HG03558 (cell line): Measurements from ENCODE around the gene VOPP1.
"Not testable (repeated sequence)": the region's sequence is repeated elsewhere in the genome, so short reads cannot be mapped to it uniquely, and the experiment has no call there.

ENCODE experiments used
- ATAC-seq: cut with Tn5 transposase; IDR thresholded peaks from one replicate; pipeline ENCODE4 v1.9.1; 2021; ENCODE audit warnings: moderate number of reproducible peaks; ENCODE audit not compliant: unreplicated experiment; ENCODE audit errors: extremely low read depth

The VOPP1 gene

DNA sequence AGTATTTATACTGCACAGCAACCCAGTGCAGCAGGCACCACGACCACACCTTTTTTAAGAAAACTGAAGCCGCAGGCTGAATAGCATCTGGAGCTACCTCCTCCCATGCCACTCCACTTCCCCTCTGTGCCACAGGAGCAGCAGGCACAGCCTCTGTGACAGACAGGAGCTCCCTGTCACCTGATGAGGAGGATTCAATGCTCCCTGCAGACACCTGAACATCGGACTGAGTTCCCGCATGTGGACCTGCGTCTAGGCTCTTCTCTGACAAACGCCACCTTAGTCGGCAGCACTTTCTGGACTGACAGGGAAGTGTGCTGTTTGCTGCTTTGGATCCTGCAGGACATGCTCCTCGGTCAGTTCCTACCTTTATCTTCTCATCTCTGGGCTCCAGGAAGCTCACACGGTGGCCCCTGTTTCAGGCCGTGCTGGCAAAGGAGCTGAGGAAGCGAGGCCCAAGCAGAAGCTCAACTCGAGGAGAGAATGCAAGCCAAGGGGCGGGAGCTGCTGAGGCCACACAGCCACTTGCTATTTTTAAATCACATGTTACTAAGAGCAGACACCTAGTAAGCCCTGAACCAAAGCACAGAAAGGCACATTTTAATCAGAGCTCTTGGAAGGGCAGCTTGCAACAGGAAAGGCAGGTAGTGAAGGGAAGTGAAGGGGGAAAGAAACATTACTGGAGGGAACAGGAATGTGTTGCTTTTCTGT lies 56.6 kb downstream of the VOPP1 start:
- ATAC-seq = peak; percentile 31

DNA sequence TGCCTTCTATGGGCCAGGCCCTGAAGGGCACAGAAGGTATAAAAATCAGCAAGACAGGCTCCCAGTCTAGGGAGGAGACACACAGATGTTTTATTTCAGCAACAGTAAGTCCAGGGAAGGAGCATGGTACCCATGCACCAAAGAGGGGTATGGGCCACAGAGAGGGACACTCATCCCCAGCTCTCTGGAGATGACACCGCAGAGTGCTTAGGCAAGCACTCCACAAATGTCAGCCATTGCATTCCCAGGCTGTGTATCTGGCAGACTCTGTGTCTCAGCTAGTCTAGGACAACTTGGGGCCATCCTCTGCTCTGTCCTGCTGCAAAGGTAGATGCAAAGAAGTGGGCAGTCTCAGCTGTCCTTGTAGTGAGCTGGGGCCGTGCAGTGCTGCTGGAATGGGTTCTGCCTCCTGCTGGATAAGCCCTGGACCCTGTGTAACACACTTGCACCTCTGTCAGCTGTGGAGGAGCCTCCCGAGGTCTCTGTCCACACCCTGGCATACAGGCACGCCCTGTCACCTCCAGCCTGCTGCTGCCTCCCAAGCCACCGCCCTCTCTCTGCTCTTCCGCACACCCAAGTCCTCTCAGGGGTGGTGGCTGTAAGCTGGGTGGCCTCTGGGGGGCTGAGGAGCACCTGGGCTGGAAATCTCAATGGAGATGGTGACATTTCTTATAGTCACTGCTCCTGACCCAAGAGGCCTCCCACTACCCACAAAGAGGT lies 57.6 kb downstream of the VOPP1 start:
- ATAC-seq = no peak

DNA sequence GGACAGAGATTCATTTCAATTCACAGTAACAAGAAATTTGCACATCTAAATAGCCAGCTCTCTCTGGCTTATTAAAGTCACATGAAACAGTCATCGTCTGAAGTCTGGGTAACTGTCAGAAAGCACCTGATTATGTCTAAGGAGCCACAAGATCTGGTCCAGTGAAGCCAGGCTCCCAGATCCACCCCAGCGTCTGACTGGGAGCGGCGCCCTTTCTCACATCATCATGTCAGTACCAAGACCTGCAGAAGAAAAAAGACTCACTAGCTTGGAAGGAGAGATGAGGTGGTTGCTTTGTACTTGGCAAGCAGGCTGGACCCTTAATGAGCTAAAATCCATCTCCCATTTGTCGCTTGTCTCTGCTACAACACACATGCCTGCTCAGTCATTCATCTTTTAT lies 58.4 kb downstream of the VOPP1 start:
- ATAC-seq = no peak

DNA sequence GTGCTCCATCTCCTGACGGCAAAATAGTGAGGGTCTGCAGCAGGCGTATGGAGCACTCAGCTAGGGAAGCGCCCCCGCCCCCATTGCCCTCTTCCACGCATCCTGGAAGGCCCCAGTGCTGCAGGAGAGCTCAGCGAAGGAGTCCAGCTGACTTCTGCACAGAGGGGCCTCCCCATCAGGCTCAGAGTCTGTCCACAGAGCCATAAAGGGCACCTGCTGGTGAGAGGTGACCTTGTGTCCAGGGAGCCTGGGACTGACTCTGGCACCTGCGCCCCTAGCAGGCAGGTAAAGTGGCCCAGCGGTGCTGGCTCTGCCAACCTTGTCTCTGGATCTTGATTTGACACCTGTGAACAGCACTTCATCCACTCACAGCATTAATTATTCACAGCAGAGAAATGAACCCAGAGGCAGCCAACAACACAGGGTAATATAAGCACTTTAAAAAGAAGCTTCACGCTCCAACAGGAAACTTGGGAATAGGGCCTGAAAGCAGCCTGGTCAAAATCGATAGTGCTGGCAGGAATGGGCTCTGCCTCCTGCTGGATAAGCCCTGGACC lies 59.6 kb downstream of the VOPP1 start:
- ATAC-seq = no peak

DNA sequence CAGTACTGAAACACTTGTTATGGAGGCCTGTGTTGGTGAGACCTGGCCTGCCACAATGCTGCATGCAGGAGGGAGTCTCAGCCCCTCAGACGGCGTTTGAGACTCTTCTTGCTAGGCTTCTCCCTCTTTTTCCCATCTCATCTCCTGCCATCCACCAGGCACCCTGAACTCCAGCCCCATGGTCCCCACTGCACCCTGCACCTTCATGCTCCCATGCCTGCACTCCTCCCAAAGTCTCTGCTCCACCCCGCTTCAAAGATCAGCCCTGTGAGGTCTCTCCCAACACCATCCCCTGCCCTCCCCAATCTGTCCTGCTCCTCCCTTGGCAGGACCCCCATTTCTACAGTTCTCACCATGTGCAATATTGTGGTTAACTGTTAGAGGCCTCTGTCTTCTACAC lies 61.7 kb downstream of the VOPP1 start:
- ATAC-seq = no peak

DNA sequence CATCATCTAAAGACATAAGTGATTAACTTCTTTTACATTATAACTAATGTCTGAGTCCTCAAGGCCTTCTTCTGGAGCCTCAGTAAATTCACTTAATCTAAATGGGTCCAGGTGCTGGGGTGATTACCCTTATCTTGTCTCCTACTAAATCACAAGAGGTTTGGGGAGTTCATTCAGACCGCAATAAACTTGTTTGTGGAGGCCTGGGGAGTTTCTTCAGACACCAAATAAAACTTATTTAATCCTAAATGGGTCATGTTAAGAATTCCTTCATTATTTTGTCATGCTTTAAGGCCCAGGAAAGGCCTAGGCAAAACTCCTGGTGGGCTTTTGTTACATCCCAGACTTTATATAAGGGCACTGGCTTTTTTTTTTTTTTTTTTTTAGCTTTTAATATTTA lies 62.1 kb downstream of the VOPP1 start:
- not testable (repeated sequence) for ATAC-seq

DNA sequence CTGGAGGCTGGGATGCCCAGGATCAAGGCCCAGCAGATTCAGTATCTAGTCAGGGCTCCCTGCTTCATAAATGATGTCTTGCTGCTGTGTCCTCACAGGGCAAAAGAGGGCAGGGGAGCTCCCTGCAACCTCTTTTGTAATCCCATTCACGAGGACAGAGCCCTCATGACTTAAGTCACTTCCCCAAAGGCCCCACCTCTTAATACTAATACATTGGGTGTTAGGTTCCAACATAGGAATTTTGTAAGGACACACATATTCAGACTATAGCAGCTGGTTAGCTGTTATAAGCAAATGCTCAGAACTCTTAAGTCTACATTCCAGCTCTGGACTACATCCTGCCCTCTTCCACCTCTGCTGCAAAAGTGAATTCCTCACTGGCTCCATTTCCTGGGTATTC lies 63.0 kb downstream of the VOPP1 start:
- ATAC-seq = no peak

DNA sequence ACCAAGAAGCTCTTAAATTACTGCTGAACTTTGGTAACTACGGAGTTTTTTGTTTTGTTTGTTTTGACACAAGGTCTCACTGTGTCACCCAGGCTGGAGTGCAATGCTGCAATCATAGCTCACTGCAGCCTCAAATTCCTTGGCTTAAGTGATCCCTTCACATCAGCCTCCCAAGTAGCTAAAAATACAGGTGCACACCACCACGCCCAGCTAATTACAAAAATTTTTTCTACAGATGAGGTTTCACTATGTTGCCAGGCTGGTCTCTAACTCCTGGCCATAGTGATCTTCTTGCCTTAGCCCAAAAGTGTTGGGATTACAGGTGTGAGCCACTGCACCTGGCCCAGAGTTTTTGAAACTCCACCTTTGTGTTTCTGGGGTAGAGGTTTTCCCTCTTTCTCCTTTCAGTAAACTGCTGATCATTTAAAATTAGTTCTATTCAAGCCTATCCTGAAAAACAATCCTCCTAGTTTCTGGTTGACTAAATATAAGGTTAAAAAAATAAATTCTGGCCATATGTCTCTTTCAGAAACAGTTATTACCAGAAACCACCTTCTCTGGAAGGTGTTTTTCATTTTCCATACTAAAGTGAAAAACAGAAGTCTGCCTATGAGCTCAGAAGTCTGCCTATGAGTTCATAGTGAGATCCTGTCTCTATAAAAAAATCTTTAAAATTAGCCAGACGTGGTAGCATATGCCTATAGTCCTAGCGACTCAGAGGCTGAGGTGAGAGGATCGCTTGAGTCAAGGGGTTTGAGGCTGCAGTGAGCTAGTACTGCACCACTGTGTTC lies 63.9 kb downstream of the VOPP1 start:
- ATAC-seq = peak; percentile 61

DNA sequence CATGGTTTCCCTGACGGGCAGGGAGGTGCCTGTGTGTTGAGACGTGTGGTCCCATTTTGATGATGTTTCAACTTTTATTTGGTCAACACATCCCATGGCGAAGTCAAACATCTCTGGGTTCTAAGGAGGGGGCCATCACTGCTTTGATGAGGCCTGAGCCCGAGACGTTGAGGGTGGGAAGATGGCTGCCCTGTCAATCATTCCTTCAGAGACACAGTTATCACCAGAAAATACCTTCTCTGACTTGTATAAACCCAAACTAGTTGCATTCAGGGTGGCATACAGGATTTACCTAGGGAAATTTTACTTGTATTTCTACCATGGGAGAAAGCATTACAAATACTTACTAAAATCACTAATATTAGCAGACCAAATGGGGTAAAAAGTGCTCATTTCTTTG lies 64.6 kb downstream of the VOPP1 start:
- ATAC-seq = no peak

DNA sequence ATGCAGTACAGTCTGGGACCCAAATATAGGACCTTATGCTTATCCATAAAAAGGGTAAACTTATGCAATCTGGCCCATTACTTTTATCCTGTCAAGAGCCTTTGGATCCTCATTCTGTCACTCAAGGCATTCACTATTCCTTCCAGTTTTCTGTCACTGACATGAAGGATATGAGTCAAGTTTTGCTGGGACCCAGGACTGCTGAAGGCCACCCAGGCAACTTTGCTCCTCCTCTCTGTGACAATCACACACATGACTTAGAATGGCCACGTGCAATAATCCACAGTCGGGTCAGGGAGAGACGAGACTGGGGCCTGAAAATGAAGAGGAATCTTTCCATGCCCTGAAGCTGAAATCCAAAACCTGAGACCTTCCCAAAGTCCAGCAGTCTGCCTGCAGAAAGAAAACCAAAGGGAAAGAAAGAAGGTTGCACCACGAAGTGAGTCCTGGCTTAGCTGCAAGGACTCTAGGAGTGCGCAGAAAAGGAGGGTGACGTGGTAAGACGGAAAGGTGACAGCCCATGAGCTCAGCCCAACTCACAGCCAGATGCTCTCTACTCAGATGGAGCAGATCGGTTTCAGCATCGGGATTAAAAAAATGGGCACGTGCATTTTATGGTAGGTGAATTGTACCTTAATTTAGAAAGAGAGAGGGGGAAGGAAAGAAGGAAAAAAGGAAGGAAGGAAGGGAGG lies 67.2 kb downstream of the VOPP1 start:
- no peak for ATAC-seq

DNA sequence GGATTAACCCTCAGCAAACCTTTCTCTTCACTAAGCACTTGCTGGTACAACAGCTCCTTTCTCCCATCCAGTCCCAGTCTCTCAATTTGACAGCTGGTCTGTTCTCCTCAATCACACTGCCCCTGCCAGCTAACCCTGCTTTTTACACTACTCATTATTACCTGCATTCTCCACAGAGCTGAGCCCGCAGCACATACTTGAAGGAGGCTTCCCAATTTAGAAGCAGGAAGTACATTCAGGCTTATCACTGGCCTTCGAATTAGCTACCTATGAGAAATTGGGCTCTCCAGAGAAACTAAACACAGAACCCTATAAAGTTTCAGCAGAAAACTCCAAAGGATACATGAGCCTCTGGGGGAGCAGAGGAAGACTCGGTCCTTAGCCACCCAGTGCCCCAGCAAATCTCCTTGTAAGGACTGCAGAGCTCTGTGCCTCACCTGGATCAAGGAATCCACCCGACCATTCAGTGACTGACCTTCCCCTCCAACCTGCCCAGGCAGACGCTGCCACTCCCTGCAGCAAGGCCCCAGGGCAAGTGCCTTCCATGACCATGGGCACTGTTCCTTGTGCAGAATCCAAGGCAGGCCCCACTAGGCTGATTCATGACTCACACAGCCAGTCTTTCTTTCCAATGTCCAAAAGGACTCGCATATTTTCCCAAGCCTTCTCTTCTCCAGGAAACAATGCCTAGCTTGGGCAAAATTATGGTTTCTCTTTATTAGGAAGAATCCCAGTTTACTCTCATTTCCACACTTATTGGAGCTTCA lies 68.0 kb downstream of the VOPP1 start:
- ATAC-seq = no peak

DNA sequence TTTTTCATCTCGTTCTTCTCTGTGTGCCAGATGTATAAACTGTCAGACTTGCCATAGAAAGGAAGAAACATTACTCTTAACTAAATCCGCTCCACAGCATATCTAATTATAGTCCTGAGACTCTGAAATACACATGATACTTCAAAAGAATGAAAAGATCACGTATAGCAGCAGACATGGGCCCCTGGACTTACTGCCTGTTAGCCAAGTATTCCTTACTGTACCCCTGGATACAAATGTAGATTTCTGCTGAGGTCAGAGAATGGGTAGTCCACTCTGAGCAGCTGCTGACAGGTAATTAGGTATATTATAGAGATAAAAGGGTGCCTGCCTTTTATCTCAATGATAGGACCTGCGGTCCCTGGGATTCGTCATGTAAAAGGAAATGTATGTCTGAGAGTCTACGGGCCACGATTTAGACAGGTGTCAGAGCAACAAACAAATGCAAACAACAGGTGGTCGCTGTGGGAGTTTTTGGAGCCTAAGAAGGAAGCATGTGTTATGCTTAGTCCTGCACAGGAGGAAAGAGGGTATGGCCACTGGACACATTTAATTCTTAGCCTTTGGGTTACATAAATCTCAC lies 69.4 kb downstream of the VOPP1 start:
- ATAC-seq = no peak

DNA sequence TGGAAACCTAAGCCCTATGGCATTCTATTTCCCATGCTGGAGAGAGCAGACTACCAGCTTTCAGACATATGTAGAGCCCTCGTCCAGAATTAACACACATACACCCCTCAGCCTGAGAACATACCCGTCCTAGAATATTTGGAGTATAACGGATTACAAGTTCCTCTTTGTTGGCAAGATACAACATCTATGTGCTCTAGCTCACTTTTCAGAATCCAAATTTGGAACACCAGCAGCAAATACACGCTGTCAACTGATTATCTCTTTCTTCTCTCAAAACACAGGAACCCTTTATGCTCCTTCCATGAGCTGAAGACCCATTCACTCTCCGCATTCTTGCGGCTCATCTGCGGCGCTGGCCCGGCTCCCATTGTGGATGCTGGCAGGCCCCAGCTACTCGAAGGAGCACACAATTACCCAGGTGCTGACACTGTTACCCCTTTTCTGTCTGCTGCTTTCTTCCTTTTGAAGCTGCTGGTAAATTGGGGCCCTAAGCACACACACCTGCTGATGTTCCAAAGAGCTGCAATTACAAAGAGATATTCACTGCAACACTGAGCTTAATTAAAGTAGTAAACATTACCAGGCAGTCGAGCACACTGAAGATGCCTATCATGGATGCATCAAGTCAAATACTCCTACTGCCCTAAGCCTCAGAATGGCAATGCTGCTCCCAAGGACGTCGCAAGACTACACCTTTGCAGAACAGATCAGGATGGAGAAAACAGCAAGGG lies 70.0 kb downstream of the VOPP1 start:
- no peak for ATAC-seq

DNA sequence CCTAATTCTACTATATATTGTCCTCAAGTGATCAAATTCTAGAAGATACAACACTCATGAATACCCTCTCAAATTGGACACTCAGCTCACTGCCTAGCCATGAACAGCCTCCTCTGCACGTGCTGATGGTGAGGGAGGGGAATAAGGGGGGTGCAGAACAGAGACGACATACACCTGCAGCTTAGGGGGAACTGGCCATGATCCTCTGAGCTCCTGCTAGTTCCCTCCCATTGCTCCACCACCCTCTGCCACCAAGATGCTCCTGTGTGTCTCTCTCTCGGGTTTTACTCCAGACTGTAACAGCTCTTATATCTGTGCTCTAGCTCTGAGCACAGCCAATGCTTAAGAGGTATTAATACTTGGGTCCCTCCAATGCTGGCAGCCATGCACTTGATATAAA lies 70.7 kb downstream of the VOPP1 start:
- ATAC-seq = no peak

DNA sequence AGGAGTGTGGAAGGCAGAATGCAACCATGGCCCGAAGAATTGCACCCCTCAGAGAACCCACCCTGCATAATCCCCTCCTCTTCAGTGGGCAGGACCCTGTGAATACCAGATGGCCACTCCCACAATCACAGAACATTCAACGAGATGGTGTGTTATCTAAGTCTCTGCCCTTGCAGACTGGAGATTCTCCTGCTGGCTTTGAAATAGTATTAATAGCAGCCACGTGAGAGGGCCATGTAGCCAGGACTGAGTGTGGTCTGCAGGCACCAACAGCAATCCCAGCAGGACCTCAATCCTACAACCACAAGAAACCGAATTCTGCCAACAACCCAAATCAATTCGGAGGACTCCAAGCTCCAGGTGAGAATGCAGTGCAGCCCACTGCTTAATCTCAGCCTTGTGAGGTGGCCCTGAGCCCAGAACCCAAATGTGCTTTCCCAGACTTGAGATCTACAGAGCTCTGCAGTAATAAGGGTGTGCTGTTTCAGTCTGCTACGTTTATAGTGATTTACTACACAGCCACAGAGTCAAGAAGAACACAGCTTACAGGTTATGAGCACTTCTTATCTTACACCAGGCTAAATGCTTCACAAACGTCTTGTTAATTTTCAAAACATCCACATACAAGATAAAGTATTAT lies 72.1 kb downstream of the VOPP1 start:
- ATAC-seq = no peak

DNA sequence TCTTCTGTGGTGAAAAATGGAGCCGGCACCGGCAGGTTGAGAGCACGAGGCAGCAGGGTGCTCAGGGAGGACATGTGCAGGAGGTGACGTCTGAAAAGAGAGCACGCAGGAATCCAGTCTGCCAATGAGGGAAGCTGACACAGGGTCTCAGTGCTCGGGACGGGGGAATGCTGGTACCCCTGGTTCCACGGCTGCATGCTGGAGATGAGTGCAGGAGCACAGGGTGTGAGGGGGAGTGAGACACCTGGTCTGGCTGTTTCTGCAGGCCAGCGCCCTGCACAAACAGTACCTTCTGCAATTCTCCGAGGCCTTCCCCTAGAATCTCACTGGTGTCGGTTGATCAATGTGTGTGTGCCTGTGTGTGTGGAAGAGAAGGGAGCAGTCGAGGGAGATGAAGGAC lies 72.7 kb downstream of the VOPP1 start:
- no peak for ATAC-seq

DNA sequence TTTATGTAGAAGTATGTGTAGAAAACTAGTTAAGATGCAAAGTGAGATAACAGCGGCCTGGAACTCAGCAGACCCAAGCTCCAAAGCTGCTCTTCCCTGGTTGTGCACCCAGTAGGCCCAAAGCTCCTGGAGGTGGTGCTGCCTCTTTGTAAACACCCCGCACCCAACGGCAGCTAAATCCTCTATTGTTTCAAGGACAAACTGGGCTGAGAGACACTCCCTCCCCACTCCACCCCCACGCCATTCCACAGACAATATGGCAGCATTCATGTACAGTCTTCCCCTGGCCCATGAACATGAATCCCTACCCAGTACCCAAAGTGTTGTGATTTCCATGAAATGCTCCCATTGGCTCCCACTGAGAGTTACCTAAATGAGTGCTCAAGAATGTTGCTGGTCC lies 73.5 kb downstream of the VOPP1 start:
- no peak for ATAC-seq

DNA sequence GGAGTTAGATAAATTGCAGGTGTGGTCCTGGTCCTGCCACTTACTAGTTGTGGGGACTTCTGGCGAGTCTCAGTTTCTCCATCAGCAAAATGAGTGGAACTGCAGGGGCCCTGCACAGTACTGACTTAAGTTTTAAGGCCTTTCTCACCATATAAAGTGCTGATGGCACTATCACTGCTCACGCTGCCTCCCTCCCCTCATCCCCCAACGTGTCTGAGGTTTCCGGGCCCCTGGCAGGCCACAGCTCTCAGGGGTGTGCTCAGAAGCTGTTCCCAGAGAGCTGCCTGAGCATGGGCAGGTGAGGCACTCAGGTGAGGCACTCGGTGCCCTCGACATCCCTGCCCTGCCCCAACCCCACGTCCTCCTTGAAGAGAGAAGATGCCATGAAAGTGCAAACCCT lies 74.2 kb downstream of the VOPP1 start:
- ATAC-seq = no peak
